ENCODE data around the gene CHURC1.

Gene CHURC1

DNA sequence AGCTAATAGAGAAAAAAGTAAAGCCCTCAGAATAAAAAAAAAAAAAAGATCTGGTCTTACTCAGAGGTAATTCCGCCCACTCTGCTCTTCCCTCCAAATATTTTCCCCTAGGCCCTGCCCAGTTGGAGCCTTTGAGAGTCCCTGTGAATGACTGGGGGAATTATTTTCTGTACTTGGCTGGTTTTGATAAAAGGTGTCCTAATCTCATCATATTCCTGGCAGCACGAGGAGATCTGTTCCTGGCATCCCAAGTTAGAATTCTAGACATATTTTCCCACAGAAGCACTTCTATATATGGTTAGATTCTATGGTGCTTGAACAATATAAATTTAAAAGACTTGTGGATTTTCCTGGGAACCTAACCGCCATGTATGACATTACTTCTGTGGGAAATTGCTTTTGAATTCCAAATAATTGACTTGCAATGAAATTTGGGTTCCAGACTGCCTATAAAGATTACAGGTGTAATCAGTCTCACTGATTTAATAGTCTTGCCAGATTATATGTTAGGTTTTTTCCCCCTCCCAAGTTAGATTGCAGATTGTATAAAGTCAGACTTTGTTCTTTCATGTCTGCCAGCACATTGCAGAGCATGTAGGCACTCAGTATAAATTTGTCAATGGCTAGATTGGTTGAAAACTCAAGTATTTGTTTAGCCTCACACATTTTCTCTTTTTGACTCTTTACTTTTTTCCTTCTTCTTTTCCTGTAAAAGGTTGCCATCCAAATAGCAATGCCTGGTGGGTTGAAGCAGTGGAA lies 16.0 kb downstream of the CHURC1 start:
- TF ChIP-seq TAF1 (IDR thresholded peaks at IDR 0.05; ENCODE audit: borderline replicate concordance, insufficient read depth, low read length) (no peak), SIN3A (IDR thresholded peaks at IDR 0.05; ENCODE audit: borderline replicate concordance, insufficient read depth, low read length) (no peak), FOXP2 (optimal IDR thresholded peaks at IDR 0.05; ENCODE audit: borderline replicate concordance, extremely low read depth, extremely low read length, insufficient read depth) (no peak), POLR2AphosphoS5 (IDR thresholded peaks at IDR 0.05; ENCODE audit: low read depth, low read length) (no peak)
- TF ChIP-seq, protein P1, sequence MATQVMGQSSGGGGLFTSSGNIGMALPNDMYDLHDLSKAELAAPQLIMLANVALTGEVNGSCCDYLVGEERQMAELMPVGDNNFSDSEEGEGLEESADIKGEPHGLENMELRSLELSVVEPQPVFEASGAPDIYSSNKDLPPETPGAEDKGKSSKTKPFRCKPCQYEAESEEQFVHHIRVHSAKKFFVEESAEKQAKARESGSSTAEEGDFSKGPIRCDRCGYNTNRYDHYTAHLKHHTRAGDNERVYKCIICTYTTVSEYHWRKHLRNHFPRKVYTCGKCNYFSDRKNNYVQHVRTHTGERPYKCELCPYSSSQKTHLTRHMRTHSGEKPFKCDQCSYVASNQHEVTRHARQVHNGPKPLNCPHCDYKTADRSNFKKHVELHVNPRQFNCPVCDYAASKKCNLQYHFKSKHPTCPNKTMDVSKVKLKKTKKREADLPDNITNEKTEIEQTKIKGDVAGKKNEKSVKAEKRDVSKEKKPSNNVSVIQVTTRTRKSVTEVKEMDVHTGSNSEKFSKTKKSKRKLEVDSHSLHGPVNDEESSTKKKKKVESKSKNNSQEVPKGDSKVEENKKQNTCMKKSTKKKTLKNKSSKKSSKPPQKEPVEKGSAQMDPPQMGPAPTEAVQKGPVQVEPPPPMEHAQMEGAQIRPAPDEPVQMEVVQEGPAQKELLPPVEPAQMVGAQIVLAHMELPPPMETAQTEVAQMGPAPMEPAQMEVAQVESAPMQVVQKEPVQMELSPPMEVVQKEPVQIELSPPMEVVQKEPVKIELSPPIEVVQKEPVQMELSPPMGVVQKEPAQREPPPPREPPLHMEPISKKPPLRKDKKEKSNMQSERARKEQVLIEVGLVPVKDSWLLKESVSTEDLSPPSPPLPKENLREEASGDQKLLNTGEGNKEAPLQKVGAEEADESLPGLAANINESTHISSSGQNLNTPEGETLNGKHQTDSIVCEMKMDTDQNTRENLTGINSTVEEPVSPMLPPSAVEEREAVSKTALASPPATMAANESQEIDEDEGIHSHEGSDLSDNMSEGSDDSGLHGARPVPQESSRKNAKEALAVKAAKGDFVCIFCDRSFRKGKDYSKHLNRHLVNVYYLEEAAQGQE (IDR thresholded peaks at IDR 0.05; ENCODE audit: insufficient read depth in 1 of 2, low read depth in 2 of 2, low read length in 2 of 2), result no peak

DNA sequence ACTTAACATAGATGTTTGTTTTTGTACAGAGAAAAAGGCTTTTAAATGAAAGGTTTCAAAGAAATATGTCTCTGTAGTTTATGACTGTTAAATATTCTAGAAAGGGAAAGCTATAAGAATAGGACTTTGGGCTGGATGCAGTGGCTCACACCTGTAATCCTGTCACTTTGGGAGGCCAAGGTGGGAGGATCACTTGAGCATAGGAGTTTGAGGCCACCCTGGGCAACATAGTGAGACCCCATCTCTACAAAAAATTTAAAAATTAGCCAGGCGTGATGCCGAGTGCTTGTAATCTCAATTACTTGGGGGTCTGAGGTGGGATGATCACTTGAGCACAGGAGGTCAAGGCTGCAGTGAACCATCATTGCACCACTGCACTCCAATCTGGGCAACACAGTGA lies 16.9 kb downstream of the CHURC1 start:
- no peak for TF ChIP-seq SIN3A (IDR thresholded peaks at IDR 0.05; ENCODE audit: borderline replicate concordance, insufficient read depth, low read length)
- TF ChIP-seq FOXP2 (optimal IDR thresholded peaks at IDR 0.05; ENCODE audit: borderline replicate concordance, extremely low read depth, extremely low read length, insufficient read depth), result no peak
- no peak for TF ChIP-seq POLR2AphosphoS5 (IDR thresholded peaks at IDR 0.05; ENCODE audit: low read depth, low read length)
- no peak for TF ChIP-seq TAF1 (IDR thresholded peaks at IDR 0.05; ENCODE audit: borderline replicate concordance, insufficient read depth, low read length)
- TF ChIP-seq, protein P1 (IDR thresholded peaks at IDR 0.05; ENCODE audit: insufficient read depth in 1 of 2, low read depth in 2 of 2, low read length in 2 of 2), result no peak

DNA sequence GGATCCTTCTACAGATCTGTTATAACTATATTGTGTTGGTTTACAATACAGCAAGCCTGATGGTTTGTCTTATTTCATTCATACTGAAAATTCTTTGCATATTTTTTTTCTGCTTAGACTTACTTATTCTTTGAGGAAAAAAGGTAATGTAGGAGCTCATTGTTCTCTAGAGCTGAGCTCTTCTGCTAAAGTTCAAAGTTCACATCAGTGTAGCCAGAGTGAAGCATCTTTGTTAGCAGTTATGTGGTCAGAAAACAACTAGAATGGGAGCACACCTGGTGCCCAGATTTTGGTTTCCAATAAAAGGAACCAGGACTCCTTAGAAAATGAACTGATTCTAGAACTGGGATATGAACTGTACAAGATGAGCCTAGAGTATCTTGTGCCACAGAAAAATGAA lies 18.0 kb downstream of the CHURC1 start:
- TF ChIP-seq TAF1 (IDR thresholded peaks at IDR 0.05; ENCODE audit: borderline replicate concordance, insufficient read depth, low read length) (no peak), SIN3A (IDR thresholded peaks at IDR 0.05; ENCODE audit: borderline replicate concordance, insufficient read depth, low read length) (no peak), FOXP2 (optimal IDR thresholded peaks at IDR 0.05; ENCODE audit: borderline replicate concordance, extremely low read depth, extremely low read length, insufficient read depth) (no peak), POLR2AphosphoS5 (IDR thresholded peaks at IDR 0.05; ENCODE audit: low read depth, low read length) (no peak)
- TF ChIP-seq, protein P1 (IDR thresholded peaks at IDR 0.05; ENCODE audit: insufficient read depth in 1 of 2, low read depth in 2 of 2, low read length in 2 of 2), result no peak

DNA sequence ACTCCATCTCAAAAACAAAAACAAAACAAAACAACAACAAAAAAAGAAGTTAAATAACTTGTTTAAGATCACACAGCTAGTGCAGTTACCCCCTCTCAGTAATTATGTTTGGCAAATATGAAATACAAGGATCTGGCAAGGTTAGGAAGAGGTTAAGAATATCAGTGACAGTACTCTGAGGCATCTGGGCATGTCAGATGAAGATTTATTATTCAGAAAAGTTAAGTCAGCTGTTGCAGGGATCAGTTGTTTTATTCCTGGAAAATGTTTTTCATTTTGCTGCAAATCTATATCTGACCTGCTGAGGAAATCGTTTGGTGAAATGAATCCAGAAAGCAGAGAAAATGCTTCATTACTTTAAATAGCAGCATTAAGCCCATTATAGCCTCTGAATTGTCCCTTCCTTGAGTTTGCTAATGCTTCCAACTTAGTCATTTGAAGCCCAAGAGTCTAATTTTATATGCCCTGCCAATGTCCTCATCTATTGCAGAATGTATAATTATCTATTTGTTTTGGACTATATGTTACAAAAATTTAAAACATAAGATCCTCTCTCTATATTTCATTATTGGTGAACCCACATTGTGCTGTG lies 20.2 kb downstream of the CHURC1 start:
- TF ChIP-seq FOXP2 (optimal IDR thresholded peaks at IDR 0.05; ENCODE audit: borderline replicate concordance, extremely low read depth, extremely low read length, insufficient read depth) (no peak), TAF1 (IDR thresholded peaks at IDR 0.05; ENCODE audit: borderline replicate concordance, insufficient read depth, low read length) (no peak), POLR2AphosphoS5 (IDR thresholded peaks at IDR 0.05; ENCODE audit: low read depth, low read length) (no peak), SIN3A (IDR thresholded peaks at IDR 0.05; ENCODE audit: borderline replicate concordance, insufficient read depth, low read length) (no peak)
- TF ChIP-seq, protein P1 (IDR thresholded peaks at IDR 0.05; ENCODE audit: insufficient read depth in 1 of 2, low read depth in 2 of 2, low read length in 2 of 2), result no peak

Measured in PFSK-1 (cell line).